Endothelial cell of umbilical vein (primary cell): ENCODE data around the gene CAMTA1. TPM values are rescaled to one million over a fixed set of nuclear protein-coding genes. Genes with fewer than 3 reads are reported as not detected.

Source experiments
- BruUV-seq: library from RNA; stranded (reverse); fragments of 400-500 nt; replicated peaks from 2 replicates; lab custom pipeline; 2021; lab: Mats Ljungman, UMichigan
- CTCF ChIA-PET: fragments of 300-600, 350-600 bp; sonication (Branson Sonifier 250); formaldehyde crosslinking; loops from one replicate; lab custom pipeline; 2021; ENCODE audit warnings: antibody characterized with exemption, inconsistent platforms; lab: Charles Lee
- POLR2A ChIA-PET: fragments of 300-600, 350-600 bp; sonication (Branson Sonifier 250); formaldehyde crosslinking; loops from one replicate; lab custom pipeline; 2021; ENCODE audit warnings: antibody characterized with exemption, inconsistent platforms; lab: Charles Lee
- DNase-seq: peaks from one replicate; pipeline ENCODE4 v3.0.0-alpha.2; 2011; ENCODE audit warnings: low read depth, low spot score
- FAIRE-seq: peaks from 2 replicates; lab custom pipeline; 2011; peaks lifted over from hg19 to GRCh38; lab: Jason Lieb, UNC
- H2AFZ ChIP-seq: 2 replicates; pipeline ENCODE4 v1.6.0; 2012; ENCODE audit warnings: low read depth, low read length, control low read depth, inconsistent platforms
- H3K27ac ChIP-seq: 2 replicates; pipeline ENCODE4 v1.5.1; 2011; ENCODE audit warnings: low read depth, mild to moderate bottlenecking, control low read depth, low read length, moderate library complexity; ENCODE audit not compliant: insufficient read depth
- H3K27me3 ChIP-seq, 2 experiments: 2 replicates each; pipeline versions ENCODE4 v1.6.0 to v1.6.1; 2011; ENCODE audit warnings: low read length in 2 of 2, mixed read lengths in 1 of 2; ENCODE audit not compliant: control insufficient read depth in 2 of 2, insufficient read depth in 2 of 2
- H3K36me3 ChIP-seq, 2 experiments: 2 replicates in 1 of 2; 3 replicates in 1 of 2; pipeline ENCODE4 v1.5.1; 2011; ENCODE audit warnings: low read length in 2 of 2, mild to moderate bottlenecking in 1 of 2, moderate library complexity in 1 of 2; ENCODE audit not compliant: control insufficient read depth in 2 of 2, insufficient read depth in 2 of 2; ENCODE audit errors: extremely low read depth in 1 of 2
- H3K4me1 ChIP-seq: 3 replicates; pipeline ENCODE4 v1.5.1; 2011; ENCODE audit warnings: mild to moderate bottlenecking, low read length; ENCODE audit not compliant: control insufficient read depth, insufficient read depth; ENCODE audit errors: extremely low read depth
- H3K4me2 ChIP-seq: 2 replicates; pipeline ENCODE4 v1.6.1; 2011; ENCODE audit warnings: low read length, control low read depth, mixed read lengths; ENCODE audit not compliant: insufficient read depth
- H3K4me3 ChIP-seq, 3 experiments: fragments of 200-600 bp in 1 of 3; sonication (generic), shearing (Covaris generic) in 1 of 3; replicated peaks in 1 of 3; 2 replicates each; pipeline ENCODE4 v1.5.1; 2011 to 2016; ENCODE audit warnings: control low read depth in 3 of 3, low read length in 3 of 3, mild to moderate bottlenecking in 2 of 3, inconsistent platforms in 1 of 3, low read depth in 1 of 3, moderate library complexity in 1 of 3; ENCODE audit not compliant: insufficient read depth in 1 of 3
- H3K79me2 ChIP-seq: 2 replicates; pipeline ENCODE4 v1.6.0; 2012; ENCODE audit warnings: low read length, inconsistent platforms; ENCODE audit not compliant: control insufficient read depth, insufficient read depth
- H3K9ac ChIP-seq: replicated peaks from 2 replicates; pipeline ENCODE3; 2011; ENCODE audit warnings: low read length, control low read depth; ENCODE audit not compliant: insufficient read depth; ENCODE audit errors: extremely low read depth
- H3K9me1 ChIP-seq: replicated peaks from 3 replicates; pipeline ENCODE4 v1.6.0; 2011; ENCODE audit warnings: mild to moderate bottlenecking, low read length; ENCODE audit not compliant: control insufficient read depth, insufficient read depth; ENCODE audit errors: extremely low read depth
- H3K9me3 ChIP-seq: replicated peaks from 2 replicates; pipeline ENCODE4 v1.5.1; 2012; ENCODE audit warnings: low read length, inconsistent platforms; ENCODE audit not compliant: control insufficient read depth, insufficient read depth
- H4K20me1 ChIP-seq: replicated peaks from 2 replicates; pipeline ENCODE3; 2011; ENCODE audit warnings: mild to moderate bottlenecking, low read length; ENCODE audit not compliant: control insufficient read depth, insufficient read depth; ENCODE audit errors: extremely low read depth
- CTCF ChIP-seq, 2 donors: IDR thresholded peaks; 1 replicate in 1 of 2; 2 replicates in 1 of 2; pipeline ENCODE4 v1.5.1; 2011; ENCODE audit warnings: low read length in 2 of 2, mild to moderate bottlenecking in 2 of 2, moderate library complexity in 2 of 2, control low read depth in 1 of 2, inconsistent platforms in 1 of 2, low read depth in 1 of 2; ENCODE audit not compliant: insufficient read depth in 1 of 2; ENCODE audit errors: extremely low read depth in 1 of 2
- EZH2 ChIP-seq: IDR thresholded peaks from 2 replicates; pipeline ENCODE4 v1.6.1; 2012; ENCODE audit warnings: borderline replicate concordance, low read depth, mild to moderate bottlenecking, moderate library complexity, low read length, inconsistent platforms; ENCODE audit not compliant: severe bottlenecking
- FOS ChIP-seq: IDR thresholded peaks from 2 replicates; pipeline ENCODE4 v1.6.1; 2011; ENCODE audit warnings: mild to moderate bottlenecking, low read length, moderate library complexity, borderline replicate concordance; ENCODE audit not compliant: insufficient read depth
- GATA2 ChIP-seq: IDR thresholded peaks from 2 replicates; pipeline ENCODE4 v1.7.0; 2011; ENCODE audit warnings: low read depth, mild to moderate bottlenecking, moderate library complexity, mixed read lengths, low read length; ENCODE audit not compliant: insufficient read length, insufficient read depth
- JUN ChIP-seq: IDR thresholded peaks from 2 replicates; pipeline ENCODE4 v1.6.1; 2011; ENCODE audit warnings: borderline replicate concordance, low read depth; ENCODE audit not compliant: insufficient read length, insufficient read depth
- MYC ChIP-seq: IDR thresholded peaks from one replicate; pipeline ENCODE4 v1.6.1; 2011; ENCODE audit warnings: mild to moderate bottlenecking, low read depth, low read length
- POLR2A ChIP-seq: IDR thresholded peaks from 2 replicates; pipeline ENCODE4 v1.6.1; 2012; ENCODE audit warnings: low read depth, mild to moderate bottlenecking, control low read depth, low read length
- POLR2AphosphoS5 ChIP-seq: IDR thresholded peaks from 2 replicates; pipeline ENCODE4 v1.6.1; 2012; ENCODE audit warnings: low read depth, mild to moderate bottlenecking, control low read depth, low read length, moderate library complexity; ENCODE audit not compliant: insufficient read depth
- dilution Hi-C: fragments of 300-500 bp; cut with MboI; formaldehyde crosslinking; loops from one replicate; pipeline ENCODE4 v1.15.0; 2019; ENCODE audit warnings: low sequenced_read_pairs; ENCODE audit not compliant: extremely low pct_ligation_motif_present
- intact Hi-C: fragments of 100-400 bp; cut with micrococcal nuclease; formaldehyde crosslinking; loops from one replicate; pipeline ENCODE4 v1.10.0; 2022
- polyA plus RNA-seq, 4 experiments: library from polyadenylated mRNA; depleted of rRNA in 3 of 4; stranded (reverse) in 3 of 4; unstranded in 1 of 4; fragments of >200 nt; gene quantifications; 2 replicates each; pipeline versions ENCODE4 v1.2.1 to v1.2.3, GENCODE V29; 2011 to 2012; ENCODE audit warnings: missing spikeins in 1 of 4
- total RNA-seq: library from RNA; stranded (reverse); gene quantifications from 2 replicates; pipeline ENCODE4 v1.2.3, GENCODE V29; 2021
- TF ChIP-seq, protein P1 (sequence below): IDR thresholded peaks from 2 replicates; pipeline ENCODE4 v1.6.1; 2011; ENCODE audit not compliant: insufficient read depth, insufficient read length

CAMTA1 gene
- total and polyA plus RNA-seq, 2 donors (not counting 3 experiments of a cell fraction or from before 2014, with no cell fraction given) = 50.8 to 92.7 TPM

DNA sequence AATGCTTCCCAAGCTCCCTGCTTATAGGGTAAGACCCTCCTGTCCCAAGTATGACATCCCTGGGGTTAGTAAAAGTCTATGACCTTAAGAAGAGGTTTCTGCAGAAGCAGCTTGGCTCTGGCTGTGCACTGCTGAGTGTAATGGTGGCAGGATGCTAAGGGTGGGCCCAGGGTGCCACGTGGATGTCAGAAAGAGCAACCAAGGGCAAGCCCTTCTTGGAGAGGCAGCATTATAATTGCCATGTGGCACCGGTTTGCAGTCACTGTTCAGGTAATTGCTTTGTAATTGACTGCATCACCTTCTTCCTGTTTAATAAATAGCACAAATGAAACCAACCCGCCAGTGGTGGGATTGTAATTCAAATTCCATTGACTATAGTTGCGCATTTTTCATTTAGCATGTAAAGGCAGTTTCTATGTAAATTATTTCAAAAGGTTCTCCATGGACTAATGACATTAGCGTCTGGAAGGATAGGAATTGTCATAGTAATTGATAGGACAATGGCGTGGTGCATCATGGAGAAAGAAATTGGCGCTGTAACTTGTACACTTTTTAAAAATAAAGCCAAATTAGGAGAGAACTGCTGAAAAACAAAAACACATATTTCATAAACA lies 495.2 kb downstream of the CAMTA1 start:
- DNase-seq (no peak), FAIRE-seq (no peak)
- H4K20me1 ChIP-seq = no peaks in the 10 kb centered on the region
- H3K9ac ChIP-seq = no peak overlapping the region
- dilution Hi-C loops = no loop called here
- TF ChIP-seq POLR2A = no peak
- TF ChIP-seq CTCF (IDR thresholded peaks at IDR 0.05; ENCODE audit: extremely low read depth in 1 of 2, insufficient read depth in 1 of 2, low read depth in 1 of 2, low read length in 2 of 2) = no peak
- TF ChIP-seq GATA2 = no peak
- TF ChIP-seq, protein P1, sequence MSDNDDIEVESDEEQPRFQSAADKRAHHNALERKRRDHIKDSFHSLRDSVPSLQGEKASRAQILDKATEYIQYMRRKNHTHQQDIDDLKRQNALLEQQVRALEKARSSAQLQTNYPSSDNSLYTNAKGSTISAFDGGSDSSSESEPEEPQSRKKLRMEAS = no peak
- TF ChIP-seq FOS = no peak
- no peak for TF ChIP-seq JUN
- TF ChIP-seq EZH2 = no peak
- TF ChIP-seq MYC = no peak
- no peak for TF ChIP-seq POLR2AphosphoS5
- BruUV-seq = no TSS peak
- intact Hi-C loops = no loop called here
- ChIA-PET POLR2A (no interaction called here), CTCF (no interaction called here)
- H2AFZ ChIP-seq = no peak overlapping the region
- no peaks in the 10 kb centered on the region for H3K79me2 ChIP-seq
- no peak overlapping the region for H3K4me2 ChIP-seq
- no peaks in the 10 kb centered on the region for H3K27me3 ChIP-seq
- no peak overlapping the region for H3K4me3 ChIP-seq
- H3K4me1 ChIP-seq = no peaks in the 10 kb centered on the region
- no peaks in the 10 kb centered on the region for H3K36me3 ChIP-seq
- no peak overlapping the region for H3K27ac ChIP-seq
- no peaks in the 10 kb centered on the region for H3K9me3 ChIP-seq
- no peaks in the 10 kb centered on the region for H3K9me1 ChIP-seq
